Thymus (tissue), 11 donors: ENCODE results near the gene GPR89B. TPM values are rescaled to one million over a fixed set of nuclear protein-coding genes. Genes with fewer than 3 reads are reported as not detected.
"Not testable (repeated sequence)": the region's sequence is repeated elsewhere in the genome, so short reads cannot be mapped to it uniquely, and the experiment has no call there.

Source experiments
- DNase-seq, 9 donors: peaks; one replicate each; pipeline ENCODE4 v3.0.0-alpha.2; 2013; ENCODE audit warnings: low spot score in 9 of 9, low read depth in 6 of 9, missing footprints in 1 of 9
- H3K27ac ChIP-seq, 2 donors: one replicate each; pipeline ENCODE4 v1.5.1; 2013; ENCODE audit warnings: control low read depth in 1 of 2, low read depth in 1 of 2, low read length in 1 of 2, mild to moderate bottlenecking in 1 of 2, moderate library complexity in 1 of 2
- H3K27me3 ChIP-seq, 2 donors: one replicate each; pipeline ENCODE4 v1.5.1; 2013; ENCODE audit warnings: low read length in 1 of 2; ENCODE audit not compliant: control insufficient read depth in 2 of 2, insufficient read depth in 1 of 2
- H3K36me3 ChIP-seq, 2 donors: one replicate each; pipeline ENCODE4 v1.5.1; 2013; ENCODE audit warnings: low read length in 1 of 2, mild to moderate bottlenecking in 1 of 2, moderate library complexity in 1 of 2; ENCODE audit not compliant: control insufficient read depth in 2 of 2, insufficient read depth in 2 of 2
- H3K4me1 ChIP-seq, 2 donors: one replicate each; pipeline ENCODE4 v1.5.1; 2013; ENCODE audit warnings: low read length in 2 of 2; ENCODE audit not compliant: control insufficient read depth in 2 of 2, insufficient read depth in 2 of 2
- H3K4me3 ChIP-seq, 2 donors: one replicate each; pipeline ENCODE4 v1.5.1; 2013; ENCODE audit warnings: low read length in 2 of 2, control low read depth in 1 of 2, mild to moderate bottlenecking in 1 of 2
- H3K9me3 ChIP-seq, 2 donors: one replicate each; pipeline ENCODE4 v1.5.1; 2013; ENCODE audit warnings: low read length in 1 of 2, mild to moderate bottlenecking in 1 of 2; ENCODE audit not compliant: control insufficient read depth in 2 of 2, insufficient read depth in 1 of 2
- WGBS: extraction: QIAGEN DNeasy Blood & Tissue Kit; methylation state at CpG from one replicate; pipeline ENCODE4 v1.1.7; 2013; 5-methylcytosine and 5-hydroxymethylcytosine counted together
- polyA plus RNA-seq: library from polyadenylated mRNA; stranded (reverse); fragments of 200-250 nt; gene quantifications from one replicate; pipeline ENCODE4 v1.2.3, GENCODE V29; 2013
- total RNA-seq: library from RNA; stranded (reverse); fragments of 120-200 nt; gene quantifications from one replicate; pipeline ENCODE4 v1.2.4, GENCODE V29; 2013
- donor health status: healthy.

The GPR89B gene
- total and polyA plus RNA-seq, 2 donors = 30.9 to 31.5 TPM

DNA sequence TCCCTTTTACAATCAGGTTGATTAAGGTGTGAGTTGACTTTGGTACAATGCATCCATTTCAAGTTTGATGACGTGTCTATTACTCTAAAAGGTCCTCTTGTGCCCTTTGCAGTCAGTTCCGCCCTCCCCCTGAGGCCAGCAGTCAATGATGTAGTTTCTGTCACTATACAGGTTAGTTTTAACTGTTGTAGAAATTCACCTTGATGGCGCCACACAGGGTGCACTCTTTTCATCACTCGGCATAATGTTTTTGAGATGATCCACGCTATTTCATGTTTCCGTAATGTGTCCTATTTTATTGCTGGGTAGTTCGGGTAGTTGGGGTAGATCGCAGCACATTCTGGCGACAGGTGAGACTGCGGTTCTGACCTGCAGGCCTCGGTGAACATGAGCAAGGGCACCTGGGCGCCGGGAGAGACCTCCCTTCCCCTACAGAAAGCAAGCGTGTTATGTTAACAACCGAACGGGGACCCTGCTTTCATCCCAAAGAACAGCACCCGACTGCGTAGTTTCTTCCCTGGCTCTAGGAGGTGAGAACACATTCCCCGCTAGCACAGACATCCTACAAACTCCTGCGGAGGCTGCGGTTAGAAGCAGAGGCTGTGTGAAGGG lies 109.7 kb downstream of the GPR89B start:
- Histone ChIP-seq H3K4me3 (peak overlapping the region; percentile 18 to 36), H3K27me3 (peaks cover 0 to 21% of the 10 kb centered on the region in 2 donors)
- H3K9me3 ChIP-seq, H3K4me1 ChIP-seq, H3K27ac ChIP-seq, DNase-seq, H3K36me3 ChIP-seq: not testable (repeated sequence)
- 9% methylated on average over 5 of the region's 21 CpGs for WGBS

DNA sequence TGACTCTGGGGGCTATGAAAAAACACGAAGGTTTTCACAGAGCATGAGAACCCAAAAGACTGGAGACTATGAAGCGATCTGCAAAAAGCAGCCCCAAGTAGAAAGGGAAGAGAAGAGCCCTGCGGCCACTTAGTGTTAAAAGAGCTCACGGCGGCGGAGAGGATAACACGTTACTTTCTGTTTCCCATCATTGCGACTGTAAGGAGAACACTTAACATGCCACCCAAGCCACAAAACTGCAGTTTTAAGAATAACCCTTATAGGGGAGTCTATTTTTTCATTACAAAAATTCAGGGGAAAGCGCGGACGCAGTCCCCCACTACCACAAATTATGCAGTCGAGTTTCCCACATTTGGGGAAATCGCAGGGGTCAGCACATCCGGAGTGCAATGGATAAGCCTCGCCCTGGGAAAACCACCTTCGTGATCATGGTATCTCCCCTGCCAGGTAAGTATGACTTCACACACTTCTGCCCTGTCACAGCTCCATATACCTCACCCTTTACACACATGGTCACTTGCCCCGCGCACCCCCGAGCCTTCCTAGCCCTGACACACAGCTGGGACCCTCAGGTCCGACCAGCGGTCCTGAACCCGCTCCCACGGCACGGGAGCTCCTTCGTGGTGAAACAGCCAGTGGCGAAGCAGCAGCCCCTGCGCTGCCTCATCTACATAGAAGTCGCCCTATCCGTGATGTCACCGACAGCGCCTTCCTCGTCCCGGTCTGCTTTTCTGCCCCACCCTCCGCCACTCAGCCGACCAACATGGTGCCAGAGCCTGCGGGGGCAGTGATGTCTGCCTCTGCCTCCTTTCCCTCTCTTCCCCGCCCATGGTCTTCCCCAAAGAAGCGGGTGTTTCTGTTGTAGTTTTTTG lies 110.5 kb downstream of the GPR89B start:
- H3K4me1 ChIP-seq, H3K36me3 ChIP-seq, H3K27ac ChIP-seq, H3K9me3 ChIP-seq: not testable (repeated sequence)
- WGBS = under 1% methylated on average over 19 of the region's 38 CpGs
- Histone ChIP-seq H3K27me3 (peaks cover 0 to 15% of the 10 kb centered on the region in 2 donors), H3K4me3 (peak overlapping the region; percentile 18 to 36)
- DNase-seq = peak; percentile 2 to 78 (median 26)

Other genes starting within 250 kb of the GPR89B start
- gene GJA5, start 167.8 kb upstream of the GPR89B start, total RNA-seq = 1.9 TPM
- 4.0 TPM for gene GJA5, start 167.8 kb upstream of the GPR89B start, polyA plus RNA-seq
- gene GJA8, start 25.6 kb upstream of the GPR89B start, total RNA-seq = not detected
- gene GJA8, start 25.6 kb upstream of the GPR89B start, polyA plus RNA-seq = not detected
- 5.9 TPM for gene NBPF11, start 223.9 kb downstream of the GPR89B start, total RNA-seq
- 12.9 TPM for gene NBPF11, start 223.9 kb downstream of the GPR89B start, polyA plus RNA-seq